22Rv1 (cell line): Measurements from ENCODE around the gene RANBP1.

Source experiments
- H3K27ac ChIP-seq: fragments of 450-650 bp; 2 replicates; pipeline ENCODE4 v1.5.1; 2017
- ZFX ChIP-seq: fragments of 450-650 bp; IDR thresholded peaks from 2 replicates; pipeline ENCODE4 v1.6.1; 2017; ENCODE audit warnings: antibody characterized with exemption, borderline replicate concordance
- TF ChIP-seq, protein P1 (sequence below): fragments of 450-650 bp; IDR thresholded peaks from 2 replicates; pipeline ENCODE4 v1.5.1; 2017; ENCODE audit warnings: mild to moderate bottlenecking

The RANBP1 gene

DNA sequence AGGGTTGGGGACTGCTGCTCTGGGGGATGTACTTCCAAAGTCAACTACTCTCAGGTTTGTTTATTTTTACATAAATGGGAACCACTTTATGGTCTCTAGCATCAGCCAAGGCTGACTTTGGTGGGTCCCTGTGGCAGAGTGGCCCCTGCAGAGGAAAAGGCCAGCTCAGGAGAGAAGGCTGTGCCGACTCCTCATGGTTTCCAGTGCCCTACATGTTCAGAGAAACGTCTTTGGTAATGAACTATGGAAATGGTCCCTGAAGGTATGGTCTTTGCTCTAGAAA lies 12.7 kb downstream of the RANBP1 start:
- H3K27ac ChIP-seq: peak overlapping the region; percentile 74
- no peak for TF ChIP-seq ZFX
- TF ChIP-seq, protein P1, sequence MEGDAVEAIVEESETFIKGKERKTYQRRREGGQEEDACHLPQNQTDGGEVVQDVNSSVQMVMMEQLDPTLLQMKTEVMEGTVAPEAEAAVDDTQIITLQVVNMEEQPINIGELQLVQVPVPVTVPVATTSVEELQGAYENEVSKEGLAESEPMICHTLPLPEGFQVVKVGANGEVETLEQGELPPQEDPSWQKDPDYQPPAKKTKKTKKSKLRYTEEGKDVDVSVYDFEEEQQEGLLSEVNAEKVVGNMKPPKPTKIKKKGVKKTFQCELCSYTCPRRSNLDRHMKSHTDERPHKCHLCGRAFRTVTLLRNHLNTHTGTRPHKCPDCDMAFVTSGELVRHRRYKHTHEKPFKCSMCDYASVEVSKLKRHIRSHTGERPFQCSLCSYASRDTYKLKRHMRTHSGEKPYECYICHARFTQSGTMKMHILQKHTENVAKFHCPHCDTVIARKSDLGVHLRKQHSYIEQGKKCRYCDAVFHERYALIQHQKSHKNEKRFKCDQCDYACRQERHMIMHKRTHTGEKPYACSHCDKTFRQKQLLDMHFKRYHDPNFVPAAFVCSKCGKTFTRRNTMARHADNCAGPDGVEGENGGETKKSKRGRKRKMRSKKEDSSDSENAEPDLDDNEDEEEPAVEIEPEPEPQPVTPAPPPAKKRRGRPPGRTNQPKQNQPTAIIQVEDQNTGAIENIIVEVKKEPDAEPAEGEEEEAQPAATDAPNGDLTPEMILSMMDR: no peak

DNA sequence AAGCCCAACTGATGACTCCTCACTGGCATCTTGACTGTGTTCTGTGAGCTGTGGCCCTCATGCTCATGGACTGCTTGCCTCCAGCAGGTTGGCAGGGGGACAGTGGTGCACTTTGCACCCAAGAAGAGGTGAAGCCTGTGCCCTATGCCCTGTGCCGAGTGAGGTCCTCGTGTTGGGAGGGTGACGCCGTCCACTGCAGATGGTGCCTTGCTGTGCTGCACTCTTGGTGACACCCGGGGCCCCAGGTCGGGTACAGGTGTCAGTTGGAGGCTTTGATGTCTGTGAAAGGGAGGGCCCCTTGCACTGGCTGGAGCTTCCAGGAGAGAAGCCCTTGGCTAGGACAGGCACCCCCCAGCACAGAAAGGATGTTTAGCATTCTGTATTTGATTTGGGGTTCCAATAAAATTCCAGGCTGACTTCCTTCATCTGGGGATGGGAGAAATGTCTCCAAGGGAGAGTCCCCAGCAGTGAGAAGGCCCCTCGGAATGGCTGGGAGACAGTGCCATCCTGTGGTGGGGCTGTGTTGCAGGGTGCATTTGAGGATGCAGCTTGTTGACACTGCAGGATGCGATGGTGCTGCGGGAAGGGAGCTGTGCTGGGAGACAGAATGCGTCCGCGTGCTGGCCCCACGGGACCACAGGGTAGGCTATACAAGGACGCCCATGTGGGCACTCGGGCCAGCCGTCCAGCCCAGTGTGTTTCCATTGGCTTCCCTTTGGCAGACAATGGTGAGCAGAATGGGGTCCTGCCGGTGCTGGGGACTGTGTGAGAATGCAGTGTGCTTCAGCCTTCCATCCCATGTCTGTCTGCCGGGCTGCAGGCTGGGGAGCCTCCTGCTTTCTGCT lies 13.2 kb downstream of the RANBP1 start:
- peak overlapping the region; percentile 74 for H3K27ac ChIP-seq
- TF ChIP-seq, protein P1: peak; percentile 35
- no peak for TF ChIP-seq ZFX

DNA sequence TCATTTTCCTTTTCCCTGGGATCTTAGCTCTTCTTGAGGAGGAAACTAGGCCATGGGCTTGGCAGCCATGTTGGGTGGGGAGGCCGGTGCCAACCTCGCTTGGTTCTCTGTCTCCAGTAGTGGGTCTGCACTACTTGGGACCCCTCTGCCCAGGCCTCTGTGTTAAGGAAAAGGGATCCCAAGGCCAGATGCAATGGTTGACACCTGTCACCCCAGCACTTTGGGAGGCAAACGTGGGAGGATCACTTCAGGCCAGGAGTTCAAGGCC lies 13.8 kb downstream of the RANBP1 start:
- TF ChIP-seq, protein P1: no peak
- no peak for TF ChIP-seq ZFX
- peak overlapping the region; percentile 74 for H3K27ac ChIP-seq

DNA sequence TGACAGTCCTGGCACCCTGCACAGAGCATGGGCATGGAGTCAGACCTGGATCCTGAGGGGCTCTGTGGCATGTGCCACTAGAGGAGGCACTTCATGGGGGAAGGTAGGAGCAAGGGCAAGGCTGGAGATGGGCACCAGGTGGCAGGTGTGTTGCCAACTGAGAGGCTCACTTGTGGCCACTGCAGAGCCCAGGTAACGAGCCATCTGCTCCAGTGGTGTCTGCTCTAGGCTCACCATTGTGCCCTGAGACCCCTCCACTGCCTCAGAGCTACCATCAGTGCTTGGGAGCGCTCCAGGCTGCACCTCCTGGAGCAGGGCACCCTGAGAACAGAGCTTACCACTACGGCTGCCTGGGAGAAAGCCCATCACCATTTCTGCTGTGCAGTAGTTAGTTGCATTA lies 14.4 kb downstream of the RANBP1 start:
- peak overlapping the region; percentile 74 for H3K27ac ChIP-seq
- TF ChIP-seq, protein P1: peak; percentile 50
- no peak for TF ChIP-seq ZFX

DNA sequence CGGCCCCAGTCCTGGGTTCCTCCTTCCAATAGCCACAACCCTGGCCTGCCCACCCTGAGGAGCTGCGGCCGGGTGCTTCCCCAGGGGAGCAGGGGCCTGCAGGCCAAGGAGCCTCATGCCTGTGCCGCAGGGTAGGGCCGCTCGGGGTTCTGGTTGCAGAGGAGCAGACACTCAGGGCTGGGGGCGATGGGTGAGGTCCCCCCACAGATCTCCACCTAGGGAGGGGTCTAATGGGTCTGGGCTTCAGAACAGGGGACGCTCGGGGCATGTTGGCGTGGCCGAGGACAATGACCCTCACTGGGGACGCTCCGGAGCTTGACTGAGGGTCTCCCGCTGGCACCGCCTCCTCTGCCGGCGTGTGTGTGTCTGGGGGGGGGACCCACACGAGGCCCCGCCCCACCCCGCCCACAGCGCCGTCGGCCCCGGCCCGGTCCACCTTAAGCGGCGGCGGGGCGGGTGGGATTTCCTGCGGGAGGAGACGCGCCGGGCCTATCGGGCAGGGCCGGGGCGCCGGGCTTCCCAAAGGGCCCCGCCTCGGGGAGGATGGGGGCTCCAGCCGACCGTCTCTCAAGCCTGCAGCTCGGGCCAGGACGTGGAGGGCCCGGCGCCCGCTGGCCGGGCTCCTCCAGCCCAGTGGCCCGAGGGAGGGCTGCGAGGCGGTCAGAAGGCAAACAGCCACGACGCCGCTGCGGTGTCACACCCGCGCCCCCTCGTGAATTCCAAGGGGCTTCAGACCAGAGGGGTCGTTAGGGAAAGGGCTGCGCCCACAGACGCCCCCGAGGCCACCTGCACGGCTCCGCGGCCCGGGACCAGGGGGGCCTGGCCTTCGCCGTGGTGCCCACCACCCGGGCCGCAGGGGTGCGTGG lies 15.1 kb downstream of the RANBP1 start:
- H3K27ac ChIP-seq: peak overlapping the region; percentile 74
- TF ChIP-seq, protein P1: no peak
- no peak for TF ChIP-seq ZFX

DNA sequence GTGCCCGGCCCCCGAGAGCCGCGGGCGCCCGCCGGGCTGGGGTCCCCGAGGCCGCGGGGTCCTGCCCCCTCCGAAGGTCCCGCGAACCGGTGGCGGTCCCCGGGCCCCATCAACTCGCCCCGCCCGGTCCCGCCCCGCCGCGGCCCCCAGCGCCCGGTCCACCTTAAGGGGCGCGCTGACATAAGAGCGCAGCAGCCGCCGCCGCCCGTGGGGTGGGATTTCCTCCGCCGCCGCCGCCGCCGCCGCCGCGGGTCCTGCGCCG lies 15.6 kb downstream of the RANBP1 start, which contains the start of gene ZDHHC8:
Gene ZDHHC8, plus strand, starts transcription at position 208 of the 262 bp plus-strand sequence. CDS start 144 bp downstream, outside the sequence.
- peak within 1 kb of the TSS; percentile 74 for H3K27ac ChIP-seq
- TF ChIP-seq ZFX: no peak
- TF ChIP-seq, protein P1: no peak
